ENCODE measurements around the gene RRAGD.

DNA sequence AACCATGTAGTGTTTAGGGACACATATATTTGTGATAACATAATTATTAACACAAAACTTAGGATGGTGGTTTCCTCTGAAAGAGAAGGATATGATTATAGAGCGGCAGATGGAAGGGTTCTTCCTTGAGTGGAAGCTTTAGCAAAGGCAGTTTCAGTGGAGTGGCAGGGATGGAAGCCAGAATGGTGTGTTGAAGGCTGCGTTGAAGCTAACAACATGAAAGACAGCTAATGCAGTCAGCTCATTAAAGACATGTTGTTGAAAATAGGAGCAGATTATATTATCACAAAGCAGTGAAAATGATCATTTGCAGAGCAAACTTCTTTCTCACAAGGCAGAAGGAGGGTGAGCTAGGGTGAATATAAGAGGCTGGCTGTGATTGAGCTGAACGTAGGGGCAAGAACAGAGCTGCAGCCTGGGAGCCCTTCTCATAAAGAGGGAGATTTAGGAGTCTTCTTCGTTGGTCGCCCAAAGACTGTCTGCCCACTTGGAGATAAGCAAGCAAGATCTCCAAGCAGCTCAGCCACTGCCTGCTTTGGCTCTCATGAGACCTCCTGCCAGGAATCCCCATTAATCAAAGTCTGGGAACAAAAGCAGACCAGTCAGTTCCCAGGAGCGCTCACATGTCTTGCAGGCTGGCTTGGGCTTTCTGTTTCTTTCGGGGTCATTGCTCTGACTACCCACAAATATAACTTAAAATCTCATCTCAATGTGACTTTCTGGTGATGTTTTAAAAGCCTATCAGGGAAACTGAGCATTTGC, 18.3 kb upstream of the RRAGD start:
- TF ChIP-seq, protein P1, sequence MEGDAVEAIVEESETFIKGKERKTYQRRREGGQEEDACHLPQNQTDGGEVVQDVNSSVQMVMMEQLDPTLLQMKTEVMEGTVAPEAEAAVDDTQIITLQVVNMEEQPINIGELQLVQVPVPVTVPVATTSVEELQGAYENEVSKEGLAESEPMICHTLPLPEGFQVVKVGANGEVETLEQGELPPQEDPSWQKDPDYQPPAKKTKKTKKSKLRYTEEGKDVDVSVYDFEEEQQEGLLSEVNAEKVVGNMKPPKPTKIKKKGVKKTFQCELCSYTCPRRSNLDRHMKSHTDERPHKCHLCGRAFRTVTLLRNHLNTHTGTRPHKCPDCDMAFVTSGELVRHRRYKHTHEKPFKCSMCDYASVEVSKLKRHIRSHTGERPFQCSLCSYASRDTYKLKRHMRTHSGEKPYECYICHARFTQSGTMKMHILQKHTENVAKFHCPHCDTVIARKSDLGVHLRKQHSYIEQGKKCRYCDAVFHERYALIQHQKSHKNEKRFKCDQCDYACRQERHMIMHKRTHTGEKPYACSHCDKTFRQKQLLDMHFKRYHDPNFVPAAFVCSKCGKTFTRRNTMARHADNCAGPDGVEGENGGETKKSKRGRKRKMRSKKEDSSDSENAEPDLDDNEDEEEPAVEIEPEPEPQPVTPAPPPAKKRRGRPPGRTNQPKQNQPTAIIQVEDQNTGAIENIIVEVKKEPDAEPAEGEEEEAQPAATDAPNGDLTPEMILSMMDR (IDR thresholded peaks at IDR 0.05 in 4 of 5, conservative IDR thresholded peaks at IDR 0.05 in 1 of 5), result no peak
- no peak for TF ChIP-seq POLR2A (IDR thresholded peaks at IDR 0.05)
